Activated effector memory CD4-positive, alpha-beta T cell treated with anti-CD3 and anti-CD28 coated beads, Interleukin-2, amount 50 U/mL, for 16 hours (primary cell): Measurements from ENCODE around the gene CC2D2B.
"Not testable (repeated sequence)": the region's sequence is repeated elsewhere in the genome, so short reads cannot be mapped to it uniquely, and the experiment has no call there.

ENCODE experiments used
- DNase-seq: peaks from one replicate; pipeline ENCODE4 v3.0.0-alpha.2; 2020

The CC2D2B gene

DNA sequence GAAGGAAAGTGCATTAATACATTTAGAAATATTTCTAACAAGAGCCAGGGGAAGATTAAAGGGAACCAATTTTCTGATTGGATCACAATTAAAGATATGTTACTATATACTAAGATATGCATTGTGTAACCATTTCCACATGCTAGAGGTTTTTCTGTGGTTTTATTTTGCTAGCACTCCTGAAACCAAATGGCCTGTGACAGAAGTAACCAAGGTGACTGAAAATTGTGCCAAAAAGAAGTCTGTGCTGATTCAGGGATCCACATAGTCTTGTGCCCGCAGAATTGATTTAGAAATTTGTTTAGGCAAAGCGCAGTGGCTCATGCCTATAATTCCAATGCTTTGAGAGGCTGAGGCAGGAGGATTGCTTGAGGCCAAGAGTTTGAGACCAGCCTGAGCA, 1.8 kb downstream of the CC2D2B start:
- no peak for DNase-seq

GRCh38 chr10:95916039-95916438, 8.3 kb downstream of the CC2D2B start:
- not testable (repeated sequence) for DNase-seq

DNA sequence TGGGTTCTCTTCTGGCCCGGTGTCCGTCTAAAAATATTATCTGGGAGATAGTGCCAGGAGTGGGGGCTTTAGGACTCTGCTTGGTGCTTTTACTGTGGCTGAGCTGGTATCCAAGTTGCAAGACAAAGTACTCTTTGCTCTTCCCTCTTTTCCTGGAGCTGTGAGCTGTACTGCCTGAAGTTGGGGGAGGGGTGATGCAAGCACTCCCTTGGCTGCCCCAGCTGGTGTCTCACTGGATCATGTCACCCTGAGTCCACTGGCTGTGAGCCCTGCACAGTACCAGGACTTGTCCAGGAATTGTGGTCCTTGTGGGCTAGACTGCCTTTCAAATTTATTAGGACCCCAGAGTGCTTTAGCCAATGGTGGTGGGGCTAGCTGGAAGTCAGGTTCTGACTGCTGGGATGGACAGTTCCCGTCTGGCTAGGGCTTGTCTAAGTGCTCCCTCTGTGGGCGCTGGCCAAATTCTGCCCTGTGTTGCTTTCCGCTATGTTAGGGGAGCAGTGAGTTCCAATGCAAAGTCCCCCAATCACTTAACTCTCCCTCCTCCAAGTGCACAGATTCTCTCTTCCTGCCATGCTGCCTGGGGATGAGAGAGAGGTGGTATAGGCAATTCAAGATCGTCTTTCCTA, 13.1 kb downstream of the CC2D2B start:
- no peak for DNase-seq

GRCh38 chr10:95925033-95925432, 17.3 kb downstream of the CC2D2B start:
- DNase-seq, result no peak

DNA sequence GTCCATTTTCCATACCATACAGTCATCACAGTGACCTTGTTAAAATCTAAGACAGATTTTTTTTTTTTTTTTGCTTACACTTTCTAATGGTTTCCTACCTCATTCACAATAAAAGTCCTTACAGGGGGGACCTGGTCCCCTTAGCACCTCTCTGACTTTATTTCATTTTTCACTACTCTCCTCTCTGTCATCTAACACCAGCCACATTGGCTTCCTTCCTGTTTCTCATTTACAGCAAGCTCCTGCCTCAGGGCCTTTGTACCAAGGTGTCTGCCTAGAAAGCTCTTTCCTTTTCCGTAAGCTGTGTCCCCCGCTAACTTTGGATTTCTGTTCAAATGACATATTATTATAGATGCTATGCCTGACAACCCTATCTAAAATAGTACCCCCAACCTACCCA, 27.7 kb downstream of the CC2D2B start:
- DNase-seq, result no peak

GRCh38 chr10:95941115-95941514, 33.3 kb downstream of the CC2D2B start:
- DNase-seq, result no peak

DNA sequence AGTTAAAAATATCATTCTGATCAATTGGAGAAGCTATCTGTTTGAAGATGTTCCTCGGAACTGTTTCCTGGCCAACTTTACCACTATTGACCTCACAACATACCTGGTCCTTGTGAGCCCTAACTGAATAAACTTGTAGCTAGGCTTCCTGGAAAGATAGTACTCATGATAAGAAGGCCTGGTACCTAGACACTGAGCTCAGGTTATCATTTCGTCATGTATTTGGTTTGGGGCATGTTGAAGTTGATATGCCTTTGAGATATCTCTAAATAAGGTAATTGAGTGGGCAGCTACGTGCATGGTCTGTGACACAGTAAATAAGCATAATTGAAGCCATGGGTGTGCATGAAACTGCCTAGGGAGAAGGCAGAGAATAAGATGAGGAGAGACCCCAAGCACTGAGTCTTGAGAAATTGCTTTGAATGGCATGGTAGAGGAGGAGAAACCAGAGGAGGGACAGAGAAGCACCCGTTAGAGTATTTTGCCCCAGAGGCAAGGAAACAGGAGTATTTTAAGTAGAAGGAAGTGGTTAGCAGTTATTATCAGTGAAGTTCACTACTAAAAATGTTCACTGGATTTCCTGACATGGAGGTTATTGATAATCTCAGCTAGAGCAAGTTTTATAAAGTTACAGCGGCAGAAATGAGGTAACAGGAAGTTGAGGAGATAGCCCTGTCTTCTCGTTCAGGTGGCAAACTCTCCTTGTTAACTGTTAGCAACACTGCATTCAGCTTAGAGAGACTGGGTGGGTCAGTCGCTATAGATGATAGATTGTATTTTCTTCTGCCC, 55.6 kb downstream of the CC2D2B start:
- DNase-seq, result no peak

DNA sequence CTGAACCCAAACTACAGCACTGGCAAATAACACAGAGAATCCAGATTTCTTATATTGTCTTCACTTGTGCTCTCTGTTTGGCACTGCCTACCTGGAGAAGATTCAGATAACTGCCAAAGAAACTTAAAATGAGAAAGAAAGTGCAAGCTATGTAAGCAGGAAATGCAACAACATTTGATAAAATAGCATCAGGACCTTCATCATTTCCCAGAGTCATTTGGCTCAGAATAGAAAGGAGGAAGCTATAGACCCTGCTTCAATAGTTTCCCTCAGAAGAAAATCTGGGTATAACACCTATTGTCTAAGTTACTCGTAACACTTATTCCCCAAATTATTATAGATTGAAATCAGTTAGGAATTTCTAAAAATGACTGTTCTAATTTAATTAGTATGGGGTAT, 56.2 kb downstream of the CC2D2B start:
- no peak for DNase-seq

DNA sequence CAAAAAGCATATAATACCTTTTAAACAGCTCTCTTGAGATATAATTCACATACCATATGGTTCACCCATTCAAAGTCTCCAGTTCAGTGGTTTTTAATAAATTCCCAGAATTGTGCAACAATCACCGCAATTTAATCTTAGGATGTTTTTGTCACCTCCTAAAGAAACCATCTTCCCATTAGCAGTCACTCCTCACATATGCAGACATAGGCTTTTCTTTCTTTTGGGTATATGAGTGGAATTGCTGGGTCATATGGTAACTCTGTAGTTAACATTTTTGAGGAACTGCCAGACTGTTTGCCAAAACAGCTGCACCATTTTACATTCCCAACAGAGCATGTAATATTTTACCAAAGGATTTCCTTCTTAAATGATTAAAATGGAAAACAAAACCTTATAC, 57.0 kb downstream of the CC2D2B start:
- DNase-seq, result no peak

DNA sequence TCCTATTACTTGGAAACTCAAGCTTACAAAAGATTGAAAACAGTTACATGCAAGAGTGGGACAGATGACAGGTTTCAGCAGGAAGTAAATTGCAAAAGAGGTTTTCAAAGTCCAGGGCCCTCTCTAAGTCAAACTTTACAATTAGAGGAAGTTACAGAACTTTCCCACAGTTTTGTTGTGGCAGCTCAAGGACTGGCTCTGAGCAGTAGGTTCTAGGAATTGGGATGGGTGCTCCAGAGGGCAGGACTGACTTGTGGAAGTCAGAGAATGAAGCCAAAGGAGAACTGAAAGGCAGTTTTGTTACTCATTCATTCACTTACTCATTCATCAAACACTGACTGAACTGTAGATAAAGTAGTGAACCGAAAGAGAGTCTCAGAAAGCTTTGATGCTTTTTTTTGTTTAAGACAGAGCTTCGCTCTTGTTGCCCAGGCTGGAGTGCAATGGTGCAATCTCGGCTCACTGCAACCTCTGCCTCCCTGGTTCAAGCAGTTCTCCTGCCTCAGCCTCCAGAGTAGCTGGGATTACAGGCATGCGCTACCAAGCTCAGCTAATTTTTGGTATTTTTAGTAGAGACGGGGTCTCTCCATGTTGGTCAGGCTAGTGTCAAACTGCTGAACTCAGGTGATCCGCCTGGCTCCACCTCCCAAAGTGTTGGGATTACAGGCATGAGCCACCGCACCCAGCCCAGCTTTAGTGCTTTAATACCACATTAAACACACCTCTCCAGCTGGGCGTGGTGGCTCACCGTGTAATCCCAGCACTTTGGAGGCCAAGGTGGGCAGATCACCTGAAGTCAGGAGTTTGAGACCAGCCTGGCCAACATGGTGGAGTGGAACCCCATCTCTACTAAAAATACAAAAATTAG, 68.8 kb downstream of the CC2D2B start:
- no peak for DNase-seq

- no peak for DNase-seq
Measured at GRCh38 chr10:95982200-95982599, 74.4 kb downstream of the CC2D2B start.

DNA sequence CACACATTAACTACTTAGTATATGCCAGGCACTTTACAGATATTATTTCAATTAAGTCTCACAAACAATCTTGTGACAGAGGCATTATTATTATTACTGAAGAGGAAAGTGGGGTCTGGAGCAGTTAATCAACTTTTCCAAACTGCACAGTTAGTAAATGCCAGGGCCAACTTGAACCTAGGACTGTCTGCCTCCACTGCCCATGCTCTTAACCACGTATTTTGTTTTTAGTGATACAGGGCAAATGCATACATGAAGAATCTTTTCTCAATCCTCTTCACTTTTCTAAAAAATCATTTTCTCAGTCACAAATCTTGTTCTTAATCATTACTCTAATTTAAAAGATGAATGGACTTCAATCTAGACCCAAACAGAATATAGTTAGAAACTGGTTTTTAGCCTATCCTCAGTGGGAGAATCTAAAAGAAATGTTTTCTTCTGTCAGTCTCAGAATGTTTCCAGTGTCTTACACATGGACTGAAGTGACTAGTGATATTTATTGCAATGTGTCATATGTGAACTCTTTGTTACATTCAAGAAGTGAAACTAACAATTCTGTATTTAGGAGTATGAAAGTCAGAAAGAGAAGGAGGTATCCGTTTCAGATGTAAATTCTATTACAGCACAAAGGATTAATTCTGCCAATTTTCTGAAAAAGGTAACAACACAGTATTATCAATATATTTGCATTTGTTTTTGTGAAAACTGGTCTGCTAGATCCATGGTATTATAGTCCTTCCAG, 80.1 kb downstream of the CC2D2B start:
- DNase-seq, result no peak

GRCh38 chr10:95988702-95989101, 80.9 kb downstream of the CC2D2B start:
- no peak for DNase-seq

- DNase-seq, result not testable (repeated sequence)
Measured at GRCh38 chr10:95994376-95994775, 86.6 kb downstream of the CC2D2B start.

- no peak for DNase-seq
Measured at GRCh38 chr10:95998255-95998784, 90.5 kb downstream of the CC2D2B start.

GRCh38 chr10:96013956-96014355, 106.2 kb downstream of the CC2D2B start:
- no peak for DNase-seq

DNA sequence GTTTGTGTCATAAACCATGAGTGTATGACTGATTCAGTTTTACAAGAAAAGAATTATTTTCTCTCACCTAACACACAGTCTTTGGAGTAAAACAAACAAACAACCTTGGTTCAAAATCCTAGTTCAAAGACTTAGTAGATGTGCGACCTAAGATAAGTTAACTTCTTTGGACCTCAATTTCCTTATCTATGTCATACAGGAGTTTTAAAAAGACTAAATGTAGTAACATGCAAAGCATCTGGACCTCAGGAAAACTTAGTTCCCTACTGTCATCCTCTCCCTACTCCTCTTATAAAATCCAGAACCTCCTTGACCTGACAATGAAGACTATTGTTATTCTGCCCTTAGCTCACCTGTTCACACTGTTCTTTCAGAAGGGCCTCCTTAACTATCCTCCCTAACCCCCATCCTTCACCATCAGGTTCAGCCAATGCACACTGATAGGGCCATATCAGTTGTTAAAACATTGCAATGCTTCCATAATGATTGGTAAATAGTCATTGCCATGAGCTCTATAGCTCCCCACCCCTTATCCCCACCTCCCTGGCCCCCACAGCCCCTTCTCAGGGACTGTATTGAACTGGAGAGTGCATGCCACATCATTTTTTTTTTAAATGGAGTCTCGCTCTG, 106.8 kb downstream of the CC2D2B start:
- no peak for DNase-seq

DNA sequence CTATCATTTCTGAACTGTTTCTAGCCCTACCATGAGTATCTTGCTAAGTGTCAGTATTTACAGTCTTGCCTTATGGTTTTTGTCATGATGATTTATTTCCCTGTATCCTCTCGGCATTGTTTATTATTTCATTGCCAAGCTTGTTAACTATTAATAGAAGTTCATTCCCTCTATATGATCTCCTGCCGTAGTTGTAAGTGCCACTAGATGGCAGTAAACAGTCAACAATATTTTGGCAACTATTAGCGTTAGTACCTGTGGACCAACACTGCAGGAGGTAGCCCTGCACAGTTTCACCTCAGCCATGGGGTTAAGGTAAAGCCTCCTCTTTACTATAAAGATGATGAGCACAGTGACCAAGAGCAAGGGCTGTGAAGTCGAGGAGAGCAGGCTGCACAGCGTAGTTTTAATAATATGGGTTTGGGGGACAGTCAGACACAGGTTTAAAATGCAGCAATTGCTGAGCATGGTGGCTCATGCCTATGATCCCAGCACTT, 109.5 kb downstream of the CC2D2B start:
- DNase-seq, result no peak

GRCh38 chr10:96021332-96021731, 113.6 kb downstream of the CC2D2B start:
- DNase-seq, result no peak

DNA sequence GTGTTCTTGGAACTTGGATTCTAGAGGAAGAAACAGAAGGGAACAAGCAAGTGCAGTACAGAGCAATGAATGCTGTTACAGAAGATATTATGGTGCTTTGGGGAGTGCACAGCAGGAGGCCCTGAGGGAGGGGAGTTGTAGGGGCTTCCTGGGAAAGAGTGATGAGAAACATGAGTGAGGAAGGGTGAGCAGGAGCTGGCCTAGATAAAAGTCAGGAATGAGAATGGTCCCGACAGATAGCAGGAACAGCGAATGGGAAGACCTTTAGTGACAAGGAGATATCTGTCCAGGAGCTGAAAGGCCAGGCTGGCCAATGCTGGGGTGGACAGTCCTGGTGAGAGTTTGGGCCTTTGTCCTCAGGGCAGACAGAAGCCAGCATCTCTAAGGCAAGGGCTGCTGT, 115.0 kb downstream of the CC2D2B start:
- no peak for DNase-seq

- DNase-seq, result no peak
Measured at GRCh38 chr10:96023168-96023567, 115.4 kb downstream of the CC2D2B start.

DNA sequence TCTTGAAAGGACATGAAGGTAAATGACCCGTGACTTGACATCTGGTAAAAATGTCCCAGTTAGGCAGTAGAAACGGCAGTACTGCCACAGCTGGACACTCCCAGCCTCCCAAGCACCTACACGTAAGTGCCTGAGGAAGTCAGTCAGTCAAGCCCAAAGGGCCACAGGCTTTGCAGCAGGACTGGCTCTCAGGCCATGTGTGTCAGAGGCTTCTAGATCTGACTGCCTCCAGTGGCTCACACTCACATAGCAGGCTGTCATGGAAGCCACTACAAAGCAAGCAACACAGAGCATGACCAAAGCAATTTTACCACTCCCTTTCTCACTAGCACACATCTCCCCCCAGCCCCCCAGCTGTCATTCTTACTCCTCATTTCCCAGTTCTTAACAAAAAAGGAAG, 117.8 kb downstream of the CC2D2B start:
- DNase-seq, result no peak
